Anterior cingulate cortex (tissue), 58 donors: ENCODE measurements around the gene ZNF692.
"Not testable (repeated sequence)": the region's sequence is repeated elsewhere in the genome, so short reads cannot be mapped to it uniquely, and the experiment has no call there.

Experiments used
- DNase-seq, 58 donors: peaks; one replicate each; lab custom pipeline; 2025; lab: John Stamatoyannopoulos, UW

The ZNF692 gene

GRCh38 chr1:248884632-248885295 is 25.9 kb upstream of the ZNF692 start:
- no peak for DNase-seq

- not testable (repeated sequence) for DNase-seq
Observed at GRCh38 chr1:248882427-248882826, 23.5 kb upstream of the ZNF692 start.

GRCh38 chr1:248881261-248881660 is 22.4 kb upstream of the ZNF692 start:
- no peak for DNase-seq

GRCh38 chr1:248873993-248874533 is 15.2 kb upstream of the ZNF692 start:
- DNase-seq = peak in 48 of 58 donors; percentile 53 to 94 (median 78)

GRCh38 chr1:248873409-248873992 is 14.6 kb upstream of the ZNF692 start:
- DNase-seq = peak; percentile 80 to 99 (median 94)

GRCh38 chr1:248872752-248873408 is 14.0 kb upstream of the ZNF692 start:
- peak in 31 of 58 donors; percentile 20 to 81 (median 45) for DNase-seq

GRCh38 chr1:248871837-248872401 is 13.0 kb upstream of the ZNF692 start:
- no peak for DNase-seq

- peak in 54 of 58 donors; percentile 33 to 89 (median 73) for DNase-seq
Observed at GRCh38 chr1:248862998-248863881, 4.4 kb upstream of the ZNF692 start.

- no peak for DNase-seq
Observed at GRCh38 chr1:248862695-248862997, 3.8 kb upstream of the ZNF692 start.

- no peak for DNase-seq
Observed at GRCh38 chr1:248861616-248862015, 2.7 kb upstream of the ZNF692 start.

- no peak for DNase-seq
Observed at GRCh38 chr1:248860007-248860406, 1.1 kb upstream of the ZNF692 start.

- DNase-seq = peak in 29 of 58 donors; percentile 15 to 83 (median 43)
Observed at GRCh38 chr1:248858096-248858890, 592 bp downstream of the ZNF692 start.

- DNase-seq = no peak
Observed at GRCh38 chr1:248857749-248858095, 1.2 kb downstream of the ZNF692 start.

GRCh38 chr1:248857201-248857600 is 1.7 kb downstream of the ZNF692 start:
- no peak for DNase-seq

GRCh38 chr1:248856176-248856575 is 2.7 kb downstream of the ZNF692 start:
- no peak for DNase-seq

GRCh38 chr1:248855580-248855979 is 3.3 kb downstream of the ZNF692 start:
- no peak for DNase-seq

- no peak for DNase-seq
Observed at GRCh38 chr1:248853663-248854375, 5.1 kb downstream of the ZNF692 start.

- peak in 33 of 58 donors; percentile 7 to 78 (median 38) for DNase-seq
Observed at GRCh38 chr1:248852481-248853405, 6.1 kb downstream of the ZNF692 start.
